Measurements from ENCODE around the gene RRP1. TPM values are rescaled to one million over a fixed set of nuclear protein-coding genes. Genes with fewer than 3 reads are reported as not detected.

The RRP1 gene
- polyA plus RNA-seq, 3 donors, result 2.7 to 5.7 (median 4.6) TPM

GRCh38 chr21:43772425-43772821 lies 17.0 kb upstream of the RRP1 start:
- intact Hi-C loops (cut with micrococcal nuclease), result no loop called here
- Mint-ChIP-seq H3K27me3 (ENCODE audit: low read depth in 3 of 3) (peaks cover 2 to 5% (median 3%) of the 10 kb centered on the region in 3 donors), H3K9me3 (peaks cover 5 to 16% (median 9%) of the 10 kb centered on the region in 7 donors), H3K4me1 (peaks cover 37% of the 10 kb centered on the region), H3K4me3 (no peak overlapping the region), H3K36me3 (peaks cover 29% of the 10 kb centered on the region in 2 donors), H3K27ac (peak overlapping the region in 2 of 7 donors; percentile 37 to 78)
- TF ChIP-seq, protein P1, sequence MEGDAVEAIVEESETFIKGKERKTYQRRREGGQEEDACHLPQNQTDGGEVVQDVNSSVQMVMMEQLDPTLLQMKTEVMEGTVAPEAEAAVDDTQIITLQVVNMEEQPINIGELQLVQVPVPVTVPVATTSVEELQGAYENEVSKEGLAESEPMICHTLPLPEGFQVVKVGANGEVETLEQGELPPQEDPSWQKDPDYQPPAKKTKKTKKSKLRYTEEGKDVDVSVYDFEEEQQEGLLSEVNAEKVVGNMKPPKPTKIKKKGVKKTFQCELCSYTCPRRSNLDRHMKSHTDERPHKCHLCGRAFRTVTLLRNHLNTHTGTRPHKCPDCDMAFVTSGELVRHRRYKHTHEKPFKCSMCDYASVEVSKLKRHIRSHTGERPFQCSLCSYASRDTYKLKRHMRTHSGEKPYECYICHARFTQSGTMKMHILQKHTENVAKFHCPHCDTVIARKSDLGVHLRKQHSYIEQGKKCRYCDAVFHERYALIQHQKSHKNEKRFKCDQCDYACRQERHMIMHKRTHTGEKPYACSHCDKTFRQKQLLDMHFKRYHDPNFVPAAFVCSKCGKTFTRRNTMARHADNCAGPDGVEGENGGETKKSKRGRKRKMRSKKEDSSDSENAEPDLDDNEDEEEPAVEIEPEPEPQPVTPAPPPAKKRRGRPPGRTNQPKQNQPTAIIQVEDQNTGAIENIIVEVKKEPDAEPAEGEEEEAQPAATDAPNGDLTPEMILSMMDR (IDR thresholded peaks at IDR 0.05), result no peak
- Histone ChIP-seq H3K36me3 (replicated peaks in 1 of 2; ENCODE audit: control insufficient read depth in 1 of 2, insufficient read depth in 2 of 2, low read length in 2 of 2) (peaks cover 18 to 26% of the 10 kb centered on the region in 2 donors), H3K9ac (ENCODE audit: insufficient read depth, low read length, poor library complexity, severe bottlenecking) (no peak overlapping the region), H3K4me2 (replicated peaks; ENCODE audit: extremely low read depth, low read length, poor library complexity, severe bottlenecking) (no peak overlapping the region), H2AFZ (ENCODE audit: insufficient read depth, low read depth, low read length, poor library complexity, severe bottlenecking) (no peak overlapping the region), H3K79me2 (ENCODE audit: insufficient read depth, low read length) (peaks cover 16% of the 10 kb centered on the region), H3K27ac (ENCODE audit: low read depth in 1 of 2, low read length in 2 of 2) (no peak overlapping the region), H4K20me1 (ENCODE audit: insufficient read depth, low read length) (peaks cover 37% of the 10 kb centered on the region), H3K4me3 (replicated peaks in 1 of 3; ENCODE audit: low read depth in 2 of 3, low read length in 3 of 3) (no peak overlapping the region), H3K27me3 (ENCODE audit: control insufficient read depth in 2 of 2, insufficient read depth in 2 of 2, low read length in 2 of 2) (no peaks in the 10 kb centered on the region), H3K9me3 (replicated peaks in 1 of 2; ENCODE audit: control insufficient read depth in 1 of 2, insufficient read depth in 1 of 2, low read length in 2 of 2) (peaks cover 0 to 11% of the 10 kb centered on the region in 2 donors), H3K4me1 (ENCODE audit: control insufficient read depth in 1 of 2, insufficient read depth in 2 of 2, low read length in 2 of 2) (peaks cover 24 to 39% of the 10 kb centered on the region in 2 donors)
- WGBS (ENCODE audit: insufficient coverage), result no CpG with 5 or more reads among the region's 6 CpGs
- no peak for DNase-seq

DNA sequence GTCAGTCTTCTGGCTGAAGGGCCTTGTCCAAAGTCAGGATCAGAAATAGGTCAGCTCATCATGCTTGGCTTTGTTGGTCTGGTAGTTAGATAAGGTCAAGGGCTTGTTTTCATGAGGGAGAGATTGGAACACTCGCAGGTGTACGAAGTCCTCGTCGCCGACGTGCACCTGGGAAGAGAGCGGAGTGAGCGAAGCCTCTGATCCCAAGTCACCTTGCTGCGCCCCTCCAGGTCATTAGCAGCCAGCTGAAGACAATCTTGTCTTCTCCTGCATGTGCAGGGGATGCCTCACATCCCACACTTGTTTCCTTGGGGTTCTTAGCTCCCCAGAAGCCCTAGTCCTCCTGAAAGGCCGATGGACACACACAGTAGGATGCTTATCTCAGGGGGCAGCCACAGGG lies 15.2 kb upstream of the RRP1 start:
- 100% methylated on average over 10 of the region's 10 CpGs for WGBS (ENCODE audit: insufficient coverage)
- peaks cover 5 to 16% (median 9%) of the 10 kb centered on the region in 7 donors for H3K9me3 Mint-ChIP-seq
- Histone ChIP-seq H3K4me3 (replicated peaks in 1 of 3; ENCODE audit: low read depth in 2 of 3, low read length in 3 of 3) (no peak overlapping the region), H2AFZ (ENCODE audit: insufficient read depth, low read depth, low read length, poor library complexity, severe bottlenecking) (no peak overlapping the region), H3K4me2 (replicated peaks; ENCODE audit: extremely low read depth, low read length, poor library complexity, severe bottlenecking) (no peak overlapping the region), H3K9ac (ENCODE audit: insufficient read depth, low read length, poor library complexity, severe bottlenecking) (no peak overlapping the region), H3K79me2 (ENCODE audit: insufficient read depth, low read length) (peaks cover 16% of the 10 kb centered on the region), H3K4me1 (ENCODE audit: control insufficient read depth in 1 of 2, insufficient read depth in 2 of 2, low read length in 2 of 2) (peaks cover 26 to 45% of the 10 kb centered on the region in 2 donors), H3K36me3 (replicated peaks in 1 of 2; ENCODE audit: control insufficient read depth in 1 of 2, insufficient read depth in 2 of 2, low read length in 2 of 2) (peaks cover 18 to 26% of the 10 kb centered on the region in 2 donors), H3K9me3 (replicated peaks in 1 of 2; ENCODE audit: control insufficient read depth in 1 of 2, insufficient read depth in 1 of 2, low read length in 2 of 2) (peaks cover 0 to 11% of the 10 kb centered on the region in 2 donors), H3K27me3 (ENCODE audit: control insufficient read depth in 2 of 2, insufficient read depth in 2 of 2, low read length in 2 of 2) (no peaks in the 10 kb centered on the region), H3K27ac (ENCODE audit: low read depth in 1 of 2, low read length in 2 of 2) (no peak overlapping the region), H4K20me1 (ENCODE audit: insufficient read depth, low read length) (peaks cover 33% of the 10 kb centered on the region)
- no peak overlapping the region for H3K27ac Mint-ChIP-seq
- TF ChIP-seq, protein P1 (IDR thresholded peaks at IDR 0.05), result no peak
- peaks cover 39% of the 10 kb centered on the region for H3K4me1 Mint-ChIP-seq
- DNase-seq, result no peak
- intact Hi-C loops (cut with micrococcal nuclease), result no loop called here
- peaks cover 0 to 5% (median under 1%) of the 10 kb centered on the region in 3 donors for H3K27me3 Mint-ChIP-seq (ENCODE audit: low read depth in 3 of 3)
- H3K4me3 Mint-ChIP-seq, result no peak overlapping the region
- H3K36me3 Mint-ChIP-seq, result peaks cover 29% of the 10 kb centered on the region in 2 donors

All from CD14-positive monocyte (primary cell).